CD4-positive, alpha-beta T cell treated with Interferon gamma for 1 hour (primary cell): ENCODE results near the gene NRDE2.
"Not testable (repeated sequence)": the region's sequence is repeated elsewhere in the genome, so short reads cannot be mapped to it uniquely, and the experiment has no call there.

Experiments used
- DNase-seq: peaks from one replicate; pipeline ENCODE4 v3.0.0-alpha.2; 2020

Gene NRDE2

DNA sequence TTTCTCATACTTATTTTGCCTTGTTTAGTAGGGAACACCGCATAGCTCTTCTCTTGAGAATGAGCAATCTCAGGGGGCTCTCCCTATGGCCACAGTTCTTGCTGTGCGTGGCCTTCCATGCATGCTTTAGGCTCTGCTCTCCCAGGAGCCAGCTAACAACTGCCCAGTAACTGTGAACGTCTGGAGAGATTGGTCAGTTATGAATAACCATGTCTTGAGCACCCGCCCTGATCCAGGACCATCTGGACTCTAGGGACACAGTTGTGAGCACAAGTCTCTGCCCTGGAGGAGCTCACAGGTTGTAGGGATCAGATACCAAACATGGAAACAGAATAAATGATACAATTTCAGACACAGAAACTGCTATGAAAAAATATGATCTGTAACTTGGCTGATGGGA lies 63.3 kb downstream of the NRDE2 start:
- no peak for DNase-seq

DNA sequence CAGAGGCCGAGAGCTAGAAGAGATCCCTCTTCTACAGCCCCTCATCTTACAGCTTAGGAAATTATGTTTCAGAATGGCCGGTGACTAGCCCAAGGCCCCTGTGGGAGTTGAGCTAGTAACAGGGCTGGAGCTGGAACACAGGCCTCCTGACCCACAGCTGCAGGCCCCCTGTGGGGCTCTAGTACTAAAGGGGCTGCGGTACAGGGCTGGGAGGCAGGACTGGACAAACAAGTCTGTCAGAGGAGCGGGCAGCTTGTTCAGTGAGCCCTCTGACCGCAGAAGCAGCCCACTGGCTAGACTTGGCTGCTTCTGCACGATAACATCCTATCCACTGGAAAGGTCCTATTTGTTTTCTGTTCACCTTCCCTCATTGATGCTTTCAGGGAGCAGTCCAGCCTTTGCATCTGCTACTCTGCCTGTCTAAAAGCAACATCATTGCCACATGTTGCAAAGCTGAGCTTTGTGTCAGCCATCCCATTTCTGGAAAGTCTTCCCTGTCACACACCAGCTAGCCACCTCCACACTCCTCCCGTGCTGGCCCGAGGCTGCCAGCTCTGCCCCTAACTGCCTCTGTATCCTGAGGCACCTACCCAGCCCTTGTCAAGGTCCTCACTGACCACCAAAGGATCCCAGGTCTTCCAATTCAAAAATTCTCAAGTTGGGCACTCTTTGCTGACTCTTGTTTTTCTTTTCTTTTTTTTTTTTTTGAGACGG lies 65.1 kb downstream of the NRDE2 start:
- DNase-seq, result no peak

DNA sequence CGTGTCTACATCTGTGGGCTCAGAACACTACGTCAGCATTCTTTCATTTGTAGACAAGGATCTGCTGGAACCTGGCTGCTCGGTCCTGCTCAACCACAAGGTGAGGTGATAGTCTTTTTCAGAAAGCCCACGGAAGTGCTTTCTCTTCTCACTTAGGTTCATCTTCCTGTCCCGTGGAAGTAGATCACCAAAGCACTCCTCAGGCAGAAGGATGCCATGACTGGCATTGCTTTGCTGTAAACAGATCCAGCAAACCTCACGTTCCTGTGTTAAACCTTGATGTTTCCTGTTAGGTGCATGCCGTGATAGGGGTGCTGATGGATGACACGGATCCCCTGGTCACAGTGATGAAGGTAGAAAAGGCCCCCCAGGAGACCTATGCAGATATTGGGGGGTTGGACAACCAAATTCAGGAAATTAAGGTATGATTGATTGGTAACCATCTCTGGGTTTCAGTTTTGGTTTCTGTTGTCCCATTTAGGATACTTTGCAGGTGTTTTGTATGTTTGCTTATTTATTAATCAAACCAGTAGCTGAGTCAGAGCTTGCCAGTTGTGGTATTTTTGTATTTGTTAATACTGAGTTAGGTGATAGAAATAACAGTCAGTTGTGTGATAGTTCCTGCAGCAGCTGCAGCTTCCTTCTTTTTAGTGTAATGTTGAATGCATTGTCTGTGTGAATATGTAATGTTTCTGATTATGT lies 67.8 kb downstream of the NRDE2 start:
- DNase-seq, result no peak

DNA sequence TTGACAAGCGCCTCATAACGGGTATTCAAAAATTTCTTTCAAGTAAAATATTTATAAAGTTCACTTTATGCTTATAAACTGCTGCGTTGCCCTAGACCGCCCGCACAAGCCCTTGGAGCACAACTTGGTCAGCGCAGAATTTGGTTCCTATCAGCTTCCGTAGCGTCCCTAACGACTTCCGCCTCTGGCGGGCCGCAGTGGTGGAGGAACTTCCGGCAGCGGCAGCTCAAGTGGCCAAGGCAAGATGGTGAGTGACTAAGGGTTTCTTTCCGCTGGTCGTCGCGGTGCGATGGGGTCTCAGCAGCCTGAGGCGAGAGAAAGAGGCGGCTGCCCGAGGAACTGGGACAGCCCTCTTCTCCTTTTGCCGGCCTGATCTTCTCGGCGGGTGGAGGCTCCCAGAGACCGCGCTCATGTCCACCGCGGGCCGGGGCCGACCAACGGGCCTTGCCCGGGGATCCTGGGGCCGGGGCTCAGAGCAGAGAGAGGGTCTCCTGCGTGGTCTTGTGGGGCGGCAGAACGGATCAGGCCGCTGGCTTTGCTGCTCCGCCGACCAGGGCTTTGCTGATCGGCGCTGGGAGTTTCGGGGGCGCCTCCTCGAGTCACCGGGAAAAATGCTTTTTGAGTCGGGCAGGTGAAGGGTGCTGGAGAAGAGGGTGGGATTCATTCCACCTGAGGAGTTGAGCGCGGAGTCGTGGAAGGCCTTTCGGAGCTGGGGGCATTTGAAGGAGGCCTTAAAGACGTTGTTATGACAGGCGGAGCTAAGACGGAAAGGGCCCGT lies 75.2 kb downstream of the NRDE2 start, which contains the start of gene PSMC1:
Gene PSMC1, plus strand, starts transcription at position 200 of the 778 bp plus-strand sequence. Its CDS starts 45 bp downstream, at position 245.
- peak; percentile 86 for DNase-seq

DNA sequence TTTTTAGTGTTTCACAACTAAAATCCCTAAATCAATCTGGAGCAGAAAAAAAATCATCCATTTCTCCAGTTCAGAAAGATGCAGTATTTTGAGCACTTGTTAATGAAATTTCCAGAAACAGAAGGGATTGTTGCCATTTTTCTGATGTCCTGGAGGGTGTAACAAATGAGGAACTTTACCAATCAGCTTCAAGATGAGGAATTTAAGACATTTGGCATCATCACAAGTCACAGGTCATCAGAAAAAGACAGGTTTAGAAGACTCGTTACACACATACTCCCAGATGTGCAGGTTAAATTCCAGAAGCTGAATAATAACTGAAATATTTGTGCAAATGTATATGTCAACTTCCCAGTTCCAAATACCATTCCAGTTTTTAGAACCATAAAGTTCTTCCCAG lies 75.9 kb downstream of the NRDE2 start:
- DNase-seq, result no peak

DNA sequence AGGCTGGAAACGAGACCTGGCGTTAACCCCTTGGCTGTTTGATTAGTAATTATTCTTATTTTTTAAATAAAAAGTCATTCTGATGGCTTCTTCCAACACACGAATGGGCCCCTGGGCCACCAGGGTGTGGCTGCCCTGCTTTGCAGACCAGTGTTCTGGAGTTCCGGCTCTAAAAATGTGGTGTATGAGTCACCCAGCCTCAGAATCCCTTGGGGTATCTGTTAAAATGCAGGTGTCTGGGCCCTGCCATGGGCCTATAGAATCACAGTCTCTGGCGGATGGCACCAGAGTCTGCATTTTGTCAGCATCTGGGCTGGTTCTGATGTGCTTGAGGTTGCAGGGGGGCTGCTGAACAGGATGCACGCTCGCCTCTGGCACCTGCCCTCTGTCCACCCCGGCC lies 77.9 kb downstream of the NRDE2 start:
- DNase-seq, result no peak

DNA sequence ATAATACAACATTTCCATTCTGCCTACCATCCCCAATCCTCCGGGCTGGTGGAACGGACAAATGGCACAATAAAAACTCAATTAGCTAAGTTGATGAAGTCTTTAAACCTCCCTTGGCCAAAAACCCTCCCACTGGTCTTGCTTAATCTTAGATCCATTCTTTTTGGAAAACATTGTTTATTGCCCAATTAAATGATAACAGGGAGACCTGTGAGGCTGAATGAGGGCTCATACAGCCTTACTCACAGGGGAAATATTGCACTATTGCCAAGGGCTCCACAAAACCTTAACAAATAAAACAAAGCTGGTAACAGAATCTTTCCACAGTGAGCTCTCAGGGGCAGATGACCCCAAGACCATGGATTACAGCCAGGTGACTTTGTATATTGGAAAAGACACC lies 83.1 kb downstream of the NRDE2 start:
- DNase-seq, result no peak

DNA sequence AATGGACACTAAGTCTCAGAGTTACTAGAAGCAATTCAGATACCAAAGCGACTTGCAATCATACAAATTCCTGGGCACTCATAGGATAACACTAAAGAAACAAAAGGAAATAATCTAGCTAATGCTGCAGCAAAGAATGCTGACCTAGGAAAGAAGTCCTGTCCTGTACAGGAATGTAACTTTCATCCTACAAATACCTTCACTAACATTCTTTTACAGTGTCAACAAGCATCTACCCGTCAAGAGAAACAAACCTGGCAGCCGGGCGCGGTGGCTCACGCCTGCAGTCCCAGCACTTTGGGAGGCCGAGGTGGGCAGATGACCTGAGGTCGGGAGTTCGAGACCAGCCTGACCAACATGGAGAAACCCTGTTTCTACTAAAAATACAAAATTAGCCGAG lies 84.3 kb downstream of the NRDE2 start:
- DNase-seq, result not testable (repeated sequence)

DNA sequence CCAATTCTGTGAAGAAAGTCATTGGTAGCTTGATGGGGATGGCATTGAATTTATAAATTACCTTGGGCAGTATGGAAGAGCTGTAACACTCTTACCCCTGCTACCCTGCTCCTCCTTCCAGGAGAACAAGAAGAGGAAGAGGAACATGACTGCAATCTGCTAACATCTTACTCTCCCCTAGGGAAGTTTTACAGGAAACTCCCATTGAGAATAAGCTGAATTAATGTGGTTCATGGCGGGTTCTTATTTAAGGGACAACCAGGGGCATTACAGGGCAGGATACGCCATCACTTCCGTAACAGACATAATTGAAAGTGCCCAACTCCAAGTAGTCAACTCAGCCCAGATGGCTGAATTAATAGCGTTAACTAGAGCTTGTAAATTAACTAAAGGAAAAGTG lies 84.8 kb downstream of the NRDE2 start:
- DNase-seq, result no peak

DNA sequence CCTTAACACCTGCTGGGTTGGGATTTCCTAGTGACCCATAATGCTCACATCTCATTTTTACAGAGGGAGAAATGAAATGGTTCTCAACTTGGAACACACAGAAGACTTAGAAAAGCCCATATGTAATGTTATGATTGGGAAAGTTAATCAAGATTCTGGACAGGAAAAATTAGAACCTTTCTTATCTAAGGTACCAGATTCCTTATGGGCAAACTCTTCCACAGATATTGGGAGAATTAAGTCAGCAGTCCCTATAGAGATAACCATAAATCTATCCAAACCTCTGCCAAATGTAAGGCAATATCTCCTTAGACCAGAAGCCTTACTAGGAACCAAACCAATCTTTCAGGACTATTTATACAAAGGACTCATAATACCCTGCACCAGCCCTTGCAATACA lies 89.3 kb downstream of the NRDE2 start:
- DNase-seq, result no peak

DNA sequence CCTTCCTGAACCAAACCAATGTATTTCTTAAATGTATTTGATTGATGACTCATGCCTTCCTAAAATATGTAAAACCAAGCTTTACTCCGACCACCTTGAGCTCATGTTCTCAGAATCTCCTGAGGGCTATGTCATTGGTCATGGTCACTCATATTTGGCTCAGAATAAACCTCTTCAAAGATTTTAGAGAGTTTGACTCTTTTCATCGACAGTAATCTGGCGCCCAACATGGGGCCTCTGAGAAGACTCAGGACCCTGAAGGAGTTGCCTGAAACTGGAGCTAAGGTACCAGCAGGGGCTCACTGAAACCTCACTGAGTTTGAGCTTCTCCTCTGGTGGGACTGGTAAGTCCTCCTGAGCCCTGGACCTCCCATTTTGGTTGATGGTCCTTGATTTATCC lies 92.6 kb downstream of the NRDE2 start:
- no peak for DNase-seq

DNA sequence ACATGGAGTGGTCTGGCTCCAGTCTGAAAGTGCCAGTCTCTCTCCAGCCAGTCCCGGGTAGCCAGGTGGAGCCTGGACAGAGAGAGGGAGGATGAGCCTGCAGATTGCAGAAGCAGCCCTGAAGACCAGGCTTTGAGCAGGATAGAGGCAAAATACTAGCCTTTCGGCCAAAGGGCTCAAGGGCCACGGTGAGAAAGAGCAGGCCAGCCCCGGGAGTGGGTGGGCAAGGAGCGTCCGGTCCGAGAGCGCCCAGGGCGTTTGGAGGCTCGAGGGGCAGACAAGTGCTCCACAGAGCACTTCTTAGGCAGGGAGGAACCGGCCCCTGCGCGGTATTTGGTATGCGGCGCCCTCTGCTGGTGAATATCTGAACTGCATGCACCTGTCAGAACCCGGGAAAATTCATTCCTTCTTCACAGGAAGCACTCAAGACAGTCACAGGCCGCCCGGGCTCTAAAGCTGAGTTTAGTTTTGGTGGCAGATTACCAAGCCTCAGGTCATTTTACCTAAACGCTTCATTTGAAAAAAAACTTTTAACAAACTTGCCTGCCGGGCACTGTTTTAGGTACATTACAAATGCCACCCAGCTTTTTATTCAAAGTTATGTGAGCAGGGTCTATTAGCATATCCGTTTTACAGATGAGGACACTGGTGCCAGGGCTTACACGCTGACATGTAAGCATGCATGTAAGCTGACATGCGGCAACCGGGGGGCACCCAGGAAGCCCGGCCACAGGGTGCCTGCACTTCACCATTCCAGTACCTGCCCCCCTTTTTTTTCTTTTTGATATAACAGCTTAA lies 96.4 kb downstream of the NRDE2 start:
- DNase-seq, result peak; percentile 40

DNA sequence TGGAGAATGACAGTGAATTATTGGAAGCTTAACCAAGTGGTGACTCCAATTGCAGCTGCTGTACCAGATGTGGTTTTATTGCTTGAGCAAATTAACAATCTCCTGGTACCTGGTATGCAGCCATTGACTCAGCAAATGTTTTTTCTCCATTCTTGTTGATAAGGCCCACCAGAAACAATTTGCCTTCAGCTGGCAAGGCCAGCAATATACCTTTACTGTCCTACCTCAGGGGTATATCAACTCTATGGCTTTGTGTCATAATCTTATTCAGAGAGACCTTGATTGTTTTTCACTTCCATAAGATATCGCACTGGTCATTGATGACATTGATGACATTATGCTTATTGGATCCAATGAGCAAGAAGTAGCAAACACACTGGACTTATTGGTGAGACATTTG lies 101.8 kb downstream of the NRDE2 start:
- DNase-seq, result not testable (repeated sequence)

DNA sequence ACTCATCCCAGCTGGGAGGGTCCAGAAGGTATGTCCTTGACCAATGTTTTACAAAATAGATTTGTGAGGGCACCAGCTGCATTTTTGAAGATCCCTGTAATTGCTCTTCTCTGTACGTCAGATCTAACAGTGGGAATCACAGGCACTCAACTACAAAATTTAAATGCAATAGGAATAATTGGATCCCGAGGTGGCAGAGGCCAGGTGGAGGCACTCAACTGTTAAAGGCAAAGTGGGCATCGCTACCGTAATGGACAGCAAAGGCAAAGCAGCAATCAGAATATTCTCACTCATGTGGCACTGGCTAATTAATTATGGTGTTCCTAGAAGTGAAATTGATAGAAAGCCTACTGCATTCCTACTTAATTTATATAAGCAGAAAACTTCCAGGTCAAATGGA lies 103.3 kb downstream of the NRDE2 start:
- no peak for DNase-seq
